Measurements from ENCODE around the gene CPNE2. TPM values are rescaled to one million over a fixed set of nuclear protein-coding genes. Genes with fewer than 3 reads are reported as not detected.

The CPNE2 gene
- total and polyA plus RNA-seq, 10 of the 15 experiments (the other 5 are each of a cell fraction or from before 2014, with no cell fraction given), result 3.1 to 22.1 (median 9.9) TPM

GRCh38 chr16:57186872-57187854 lies 94.8 kb downstream of the CPNE2 start:
- Histone ChIP-seq H3K27ac (ENCODE audit: control insufficient read depth, insufficient read depth) (peak overlapping the region; percentile 89), H3K4me1 (ENCODE audit: control insufficient read depth, insufficient read depth, low read length) (peaks cover 5% of the 10 kb centered on the region; the same call in 1 of the 2 replicates), H3K79me2 (ENCODE audit: control insufficient read depth, insufficient read depth, low read length) (peaks cover 92% of the 10 kb centered on the region), H3K9me3 (replicated peaks; ENCODE audit: control insufficient read depth, insufficient read depth, low read length) (no peaks in the 10 kb centered on the region), H3K4me2 (ENCODE audit: control insufficient read depth, insufficient read depth) (peak overlapping the region; percentile 85), H3K9ac (ENCODE audit: control insufficient read depth, insufficient read depth, low read length) (peak overlapping the region; percentile 98), H4K20me1 (ENCODE audit: control insufficient read depth, insufficient read depth) (no peaks in the 10 kb centered on the region), H3K36me3 (ENCODE audit: control insufficient read depth in 2 of 2, insufficient read depth in 2 of 2, low read length in 1 of 2) (no peaks in the 10 kb centered on the region), H3K4me3 (peak overlapping the region; percentile 84), H2AFZ (ENCODE audit: control insufficient read depth, low read depth, low read length) (peak overlapping the region; percentile 89), H3K27me3 (replicated peaks in 1 of 2; ENCODE audit: control insufficient read depth in 2 of 2, insufficient read depth in 2 of 2, low read length in 1 of 2) (no peaks in the 10 kb centered on the region)
- ChIA-PET POLR2A (interaction anchor here (0.5 to 2.8 kb wide), 5 partner anchors 10 to 110 kb away, joined by 3 to 10 read pairs (median 4); no protein-coding TSS in a partner anchor), CTCF (interaction anchor here (0.7 to 1.6 kb wide), 8 partner anchors 10 to 276 kb away, joined by 3 to 4 read pairs (median 3); partner anchors contain the start of genes CPNE2 and POLR2C), RAD21 (ENCODE audit: unreplicated experiment) (interaction anchor here (0.6 to 3.6 kb wide), 5 partner anchors 51 to 230 kb away, joined by 3 to 20 read pairs (median 3); no protein-coding TSS in a partner anchor), SMC1A (ENCODE audit: uncharacterized antibody, unreplicated experiment) (interaction anchor here (0.7 to 1.6 kb wide), 7 partner anchors 18 to 300 kb away, joined by 3 to 4 read pairs (median 3); no protein-coding TSS in a partner anchor)
- intact Hi-C loops (cut with micrococcal nuclease; ENCODE audit: unreplicated experiment) (loop anchor here (2.0 to 5.0 kb wide), 3 partner anchors 112 to 350 kb away; partner anchors contain the start of gene CCDC102A), in situ Hi-C loops (cut with MboI) (no loop called here)
- under 1% methylated on average over 28 of the region's 28 CpGs for WGBS (ENCODE audit: insufficient coverage, insufficient replicate concordance, low lambda C conversion rate, missing lambda C conversion rate)
- DNase-seq (ENCODE audit: low read depth, low spot score) (no peak), FAIRE-seq (peak; percentile 54), ATAC-seq (peak; percentile 40)
- BruUV-seq (replicated peaks), result TSS peak; percentile 68
- peak; percentile 85 for TF ChIP-seq YY1 (IDR thresholded peaks at IDR 0.05; ENCODE audit: low read depth, low read length)
- TF ChIP-seq IKZF1 (conservative IDR thresholded peaks at IDR 0.05), result peak; percentile 66; the same call in 1 of the 2 replicates
- TF ChIP-seq TAF1 (IDR thresholded peaks at IDR 0.05; ENCODE audit: borderline replicate concordance, low read depth, low read length), result peak; percentile 72; the same call in 1 of the 2 replicates
- peak; percentile 51; the same call in 1 of the 2 replicates for TF ChIP-seq POLR2AphosphoS5 (IDR thresholded peaks at IDR 0.05; ENCODE audit: low read length)
- peak; percentile 46; the same call in 1 of the 2 replicates for TF ChIP-seq SIN3A (IDR thresholded peaks at IDR 0.05; ENCODE audit: low read depth, low read length)
- TF ChIP-seq RB1 (IDR thresholded peaks at IDR 0.05; ENCODE audit: borderline replicate concordance), result no peak
- no peak for TF ChIP-seq BCL3 (IDR thresholded peaks at IDR 0.05; ENCODE audit: borderline replicate concordance, insufficient read depth, low read depth, low read length, poor library complexity, severe bottlenecking)
- TF ChIP-seq E2F8 (IDR thresholded peaks at IDR 0.05; ENCODE audit: low read depth, partially characterized antibody), result peak; percentile 13
- TF ChIP-seq ATF3 (IDR thresholded peaks at IDR 0.05; ENCODE audit: borderline replicate concordance, extremely low read depth, low read depth, low read length), result no peak
- TF ChIP-seq NKRF (conservative IDR thresholded peaks at IDR 0.05), result peak; percentile 37; the same call in 1 of the 2 replicates
- TF ChIP-seq IKZF2 (IDR thresholded peaks at IDR 0.05), result peak; percentile 52 to 71
